Fibroblast of lung (primary cell): ENCODE results near the gene CAPN14.

Source experiments
- EZH2 ChIP-seq: IDR thresholded peaks from 2 replicates; pipeline ENCODE4 v1.5.1; 2012; ENCODE audit warnings: low read length, control low read depth, mild to moderate bottlenecking; ENCODE audit errors: missing control alignments
- TF ChIP-seq, protein P1 (sequence below), 2 donors: IDR thresholded peaks in 1 of 2; conservative IDR thresholded peaks in 1 of 2; 1 replicate in 1 of 2; 2 replicates in 1 of 2; pipeline ENCODE4 v1.5.1; 2011 to 2012; ENCODE audit warnings: low read length in 2 of 2, control low read depth in 1 of 2, inconsistent platforms in 1 of 2, low read depth in 1 of 2, mild to moderate bottlenecking in 1 of 2

DNA sequence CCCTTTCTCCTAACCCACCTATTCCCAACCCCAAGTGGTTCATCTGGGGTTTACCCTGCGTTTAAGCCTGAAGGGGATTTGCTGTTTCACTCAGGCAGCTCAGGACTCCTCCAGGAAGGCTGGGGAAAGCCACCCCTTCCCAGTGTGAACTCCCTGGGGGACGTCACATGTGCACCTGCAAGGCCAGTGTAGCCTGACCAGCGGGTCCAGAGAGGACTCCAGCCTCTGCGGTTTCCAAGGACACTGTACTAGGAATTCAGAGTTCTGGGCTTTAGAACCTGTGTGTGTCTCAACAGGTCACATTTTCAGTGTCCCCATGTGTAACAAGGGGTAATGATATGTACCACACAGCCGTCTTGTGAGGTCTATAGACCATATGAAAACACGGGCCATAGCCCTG, 34.5 kb upstream of the CAPN14 start:
- TF ChIP-seq EZH2: no peak
- TF ChIP-seq, protein P1, sequence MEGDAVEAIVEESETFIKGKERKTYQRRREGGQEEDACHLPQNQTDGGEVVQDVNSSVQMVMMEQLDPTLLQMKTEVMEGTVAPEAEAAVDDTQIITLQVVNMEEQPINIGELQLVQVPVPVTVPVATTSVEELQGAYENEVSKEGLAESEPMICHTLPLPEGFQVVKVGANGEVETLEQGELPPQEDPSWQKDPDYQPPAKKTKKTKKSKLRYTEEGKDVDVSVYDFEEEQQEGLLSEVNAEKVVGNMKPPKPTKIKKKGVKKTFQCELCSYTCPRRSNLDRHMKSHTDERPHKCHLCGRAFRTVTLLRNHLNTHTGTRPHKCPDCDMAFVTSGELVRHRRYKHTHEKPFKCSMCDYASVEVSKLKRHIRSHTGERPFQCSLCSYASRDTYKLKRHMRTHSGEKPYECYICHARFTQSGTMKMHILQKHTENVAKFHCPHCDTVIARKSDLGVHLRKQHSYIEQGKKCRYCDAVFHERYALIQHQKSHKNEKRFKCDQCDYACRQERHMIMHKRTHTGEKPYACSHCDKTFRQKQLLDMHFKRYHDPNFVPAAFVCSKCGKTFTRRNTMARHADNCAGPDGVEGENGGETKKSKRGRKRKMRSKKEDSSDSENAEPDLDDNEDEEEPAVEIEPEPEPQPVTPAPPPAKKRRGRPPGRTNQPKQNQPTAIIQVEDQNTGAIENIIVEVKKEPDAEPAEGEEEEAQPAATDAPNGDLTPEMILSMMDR (conservative IDR thresholded peaks at IDR 0.05 in 1 of 2, IDR thresholded peaks at IDR 0.05 in 1 of 2; ENCODE audit: low read depth in 1 of 2, low read length in 2 of 2): no peak
